Activated T-helper 1 cell treated with Interleukin-2 at 50 U/mL for 16 hours (primary cell): ENCODE results near the gene KCNH1.

ENCODE experiments used
- DNase-seq: peaks from one replicate; pipeline ENCODE4 v3.0.0-alpha.2; 2020; ENCODE audit warnings: low read depth

The KCNH1 gene

GRCh38 chr1:210715072-210715471, 418.9 kb downstream of the KCNH1 start:
- no peak for DNase-seq

GRCh38 chr1:210711825-210712612, 421.9 kb downstream of the KCNH1 start:
- no peak for DNase-seq

- no peak for DNase-seq
Observed at GRCh38 chr1:210709701-210710100, 424.2 kb downstream of the KCNH1 start.

GRCh38 chr1:210707300-210708240, 426.4 kb downstream of the KCNH1 start:
- no peak for DNase-seq

GRCh38 chr1:210706246-210706645, 427.7 kb downstream of the KCNH1 start:
- no peak for DNase-seq

- DNase-seq = no peak
Observed at GRCh38 chr1:210705086-210705485, 428.9 kb downstream of the KCNH1 start.

- no peak for DNase-seq
Observed at GRCh38 chr1:210703593-210703992, 430.4 kb downstream of the KCNH1 start.

GRCh38 chr1:210702506-210702905, 431.4 kb downstream of the KCNH1 start:
- DNase-seq = no peak

- no peak for DNase-seq
Observed at GRCh38 chr1:210700511-210700910, 433.4 kb downstream of the KCNH1 start.

- no peak for DNase-seq
Observed at GRCh38 chr1:210700083-210700482, 433.9 kb downstream of the KCNH1 start.

- DNase-seq = no peak
Observed at GRCh38 chr1:210698661-210699060, 435.3 kb downstream of the KCNH1 start.

- no peak for DNase-seq
Observed at GRCh38 chr1:210697185-210697584, 436.8 kb downstream of the KCNH1 start.

- DNase-seq = no peak
Observed at GRCh38 chr1:210696709-210697108, 437.2 kb downstream of the KCNH1 start.

GRCh38 chr1:210695026-210695425, 438.9 kb downstream of the KCNH1 start:
- no peak for DNase-seq

GRCh38 chr1:210692796-210693195, 441.2 kb downstream of the KCNH1 start:
- DNase-seq = no peak

- no peak for DNase-seq
Observed at GRCh38 chr1:210691039-210691610, 442.8 kb downstream of the KCNH1 start.

- no peak for DNase-seq
Observed at GRCh38 chr1:210690236-210690635, 443.7 kb downstream of the KCNH1 start.

GRCh38 chr1:210689826-210690225, 444.1 kb downstream of the KCNH1 start:
- no peak for DNase-seq

GRCh38 chr1:210688512-210689234, 445.3 kb downstream of the KCNH1 start:
- DNase-seq = no peak

GRCh38 chr1:210687582-210688279, 446.2 kb downstream of the KCNH1 start:
- no peak for DNase-seq

GRCh38 chr1:210686841-210687240, 447.1 kb downstream of the KCNH1 start:
- DNase-seq = no peak
